Neuron (in vitro differentiated cells): ENCODE results near the gene PRX.
"Not testable (repeated sequence)": the region's sequence is repeated elsewhere in the genome, so short reads cannot be mapped to it uniquely, and the experiment has no call there.

Experiments used
- H2AFZ ChIP-seq: one replicate; pipeline ENCODE4 v1.6.1; 2013; ENCODE audit warnings: low read depth, mild to moderate bottlenecking, inconsistent platforms, low read length, moderate library complexity
- H3K27me3 ChIP-seq: one replicate; pipeline ENCODE4 v1.6.1; 2013; ENCODE audit warnings: low read length; ENCODE audit not compliant: insufficient read depth
- H3K36me3 ChIP-seq: one replicate; pipeline ENCODE4 v1.6.1; 2013; ENCODE audit warnings: low read length; ENCODE audit not compliant: insufficient read depth
- H3K4me1 ChIP-seq: one replicate; pipeline ENCODE4 v1.6.1; 2013; ENCODE audit warnings: low read length; ENCODE audit not compliant: insufficient read depth
- H3K4me3 ChIP-seq: 2 replicates; pipeline ENCODE4 v1.5.1; 2013; ENCODE audit warnings: mild to moderate bottlenecking, low read length, moderate library complexity
- H3K9me3 ChIP-seq: one replicate; pipeline ENCODE4 v1.6.1; 2013; ENCODE audit warnings: low read length

Gene PRX

GRCh38 chr19:40383668-40384248 is 29.4 kb downstream of the PRX start:
- no peak overlapping the region for H3K4me3 ChIP-seq
- no peak overlapping the region for H2AFZ ChIP-seq
- H3K27me3 ChIP-seq: no peaks in the 10 kb centered on the region
- H3K9me3 ChIP-seq: no peaks in the 10 kb centered on the region
- peaks cover 5% of the 10 kb centered on the region for H3K36me3 ChIP-seq
- H3K4me1 ChIP-seq: no peaks in the 10 kb centered on the region

- H3K4me3 ChIP-seq: no peak overlapping the region
- peaks cover 18% of the 10 kb centered on the region for H3K36me3 ChIP-seq
- H3K27me3 ChIP-seq: no peaks in the 10 kb centered on the region
- no peaks in the 10 kb centered on the region for H3K4me1 ChIP-seq
- H2AFZ ChIP-seq: no peak overlapping the region
- no peaks in the 10 kb centered on the region for H3K9me3 ChIP-seq
These were observed 31.9 kb downstream of the PRX start for GRCh38 chr19:40381321-40381720.

GRCh38 chr19:40380199-40381037 is 32.8 kb downstream of the PRX start:
- no peak overlapping the region for H3K4me3 ChIP-seq
- H3K27me3 ChIP-seq: no peaks in the 10 kb centered on the region
- H3K4me1 ChIP-seq: no peaks in the 10 kb centered on the region
- no peaks in the 10 kb centered on the region for H3K9me3 ChIP-seq
- H2AFZ ChIP-seq: no peak overlapping the region
- H3K36me3 ChIP-seq: peaks cover 19% of the 10 kb centered on the region

- no peaks in the 10 kb centered on the region for H3K27me3 ChIP-seq
- no peaks in the 10 kb centered on the region for H3K9me3 ChIP-seq
- no peaks in the 10 kb centered on the region for H3K4me1 ChIP-seq
- H3K4me3 ChIP-seq: no peak overlapping the region
- peaks cover 20% of the 10 kb centered on the region for H3K36me3 ChIP-seq
- no peak overlapping the region for H2AFZ ChIP-seq
These were observed 33.6 kb downstream of the PRX start for GRCh38 chr19:40379446-40380198.

DNA sequence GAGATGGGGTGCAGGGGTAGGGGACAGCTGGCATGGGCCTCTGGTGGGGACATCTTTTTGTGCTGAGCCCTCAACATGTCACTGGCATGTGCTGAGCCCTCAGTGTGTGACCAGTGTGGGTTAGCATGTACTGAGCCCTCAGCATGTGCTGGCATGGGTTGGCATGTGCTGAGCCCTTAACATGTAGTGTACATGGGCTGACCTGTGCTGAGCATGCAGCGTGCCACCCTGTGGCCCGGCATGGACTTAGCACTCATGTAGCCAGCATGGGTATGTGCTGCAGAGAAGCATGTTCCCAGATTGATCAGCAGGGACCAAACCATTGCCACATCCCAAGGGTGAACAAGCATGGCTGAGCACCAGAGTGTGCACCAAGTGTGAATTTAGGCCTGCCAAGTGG is 34.7 kb downstream of the PRX start:
- Histone ChIP-seq H2AFZ (no peak overlapping the region), H3K36me3 (peaks cover 28% of the 10 kb centered on the region), H3K27me3 (no peaks in the 10 kb centered on the region), H3K4me3 (no peak overlapping the region), H3K9me3 (no peaks in the 10 kb centered on the region), H3K4me1 (no peaks in the 10 kb centered on the region)

DNA sequence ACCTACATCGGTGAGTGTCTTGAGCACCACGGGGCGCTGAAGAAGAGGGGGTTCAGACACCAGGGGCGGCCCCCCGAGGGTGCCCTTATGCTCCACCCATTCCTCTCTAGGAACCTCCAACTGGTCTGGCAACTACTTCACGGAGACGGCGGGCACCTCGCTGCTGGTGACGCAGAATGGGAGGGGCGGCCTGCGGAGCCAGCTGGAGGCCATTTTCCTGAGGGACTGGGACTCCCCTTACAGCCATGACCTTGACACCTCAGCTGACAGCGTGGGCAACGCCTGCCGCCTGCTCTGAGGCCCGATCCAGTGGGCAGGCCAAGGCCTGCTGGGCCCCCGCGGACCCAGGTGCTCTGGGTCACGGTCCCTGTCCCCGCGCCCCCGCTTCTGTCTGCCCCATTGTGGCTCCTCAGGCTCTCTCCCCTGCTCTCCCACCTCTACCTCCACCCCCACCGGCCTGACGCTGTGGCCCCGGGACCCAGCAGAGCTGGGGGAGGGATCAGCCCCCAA is 35.2 kb downstream of the PRX start:
- no peaks in the 10 kb centered on the region for H3K4me1 ChIP-seq
- no peak overlapping the region for H2AFZ ChIP-seq
- H3K36me3 ChIP-seq: peaks cover 31% of the 10 kb centered on the region
- no peaks in the 10 kb centered on the region for H3K9me3 ChIP-seq
- H3K27me3 ChIP-seq: no peaks in the 10 kb centered on the region
- H3K4me3 ChIP-seq: no peak overlapping the region

GRCh38 chr19:40376286-40376862 is 36.8 kb downstream of the PRX start:
- Histone ChIP-seq H3K27me3 (no peaks in the 10 kb centered on the region), H2AFZ (no peak overlapping the region), H3K36me3 (peaks cover 45% of the 10 kb centered on the region), H3K4me3 (no peak overlapping the region), H3K9me3 (no peaks in the 10 kb centered on the region), H3K4me1 (no peaks in the 10 kb centered on the region)

- Histone ChIP-seq H3K9me3 (no peaks in the 10 kb centered on the region), H3K4me1 (no peaks in the 10 kb centered on the region), H3K4me3 (no peak overlapping the region), H3K27me3 (no peaks in the 10 kb centered on the region), H3K36me3 (peaks cover 65% of the 10 kb centered on the region), H2AFZ (no peak overlapping the region)
These were observed 39.1 kb downstream of the PRX start for GRCh38 chr19:40374084-40374483.

DNA sequence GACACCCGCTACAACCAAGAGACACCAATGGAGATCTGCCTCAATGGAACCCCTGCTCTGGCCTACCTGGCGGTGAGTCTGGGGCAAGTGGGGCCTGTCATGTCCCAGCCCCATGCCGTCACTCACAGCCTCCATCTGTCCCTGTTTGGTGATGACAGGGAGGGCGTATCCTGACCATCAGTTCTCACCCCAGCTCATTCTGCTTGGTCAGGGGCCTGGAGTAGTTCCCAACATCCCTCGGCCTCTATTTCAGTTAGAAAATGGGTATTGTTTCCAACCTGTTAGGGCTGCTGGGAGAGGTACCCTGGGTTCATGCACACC is 41.4 kb downstream of the PRX start:
- H2AFZ ChIP-seq: no peak overlapping the region
- peaks cover 59% of the 10 kb centered on the region for H3K36me3 ChIP-seq
- H3K27me3 ChIP-seq: no peaks in the 10 kb centered on the region
- H3K9me3 ChIP-seq: no peaks in the 10 kb centered on the region
- no peak overlapping the region for H3K4me3 ChIP-seq
- H3K4me1 ChIP-seq: peaks cover 8% of the 10 kb centered on the region

GRCh38 chr19:40370997-40371801 is 42.0 kb downstream of the PRX start:
- Histone ChIP-seq H2AFZ (no peak overlapping the region), H3K27me3 (no peaks in the 10 kb centered on the region), H3K4me3 (no peak overlapping the region), H3K9me3 (no peaks in the 10 kb centered on the region), H3K4me1 (peaks cover 14% of the 10 kb centered on the region), H3K36me3 (peaks cover 54% of the 10 kb centered on the region)

DNA sequence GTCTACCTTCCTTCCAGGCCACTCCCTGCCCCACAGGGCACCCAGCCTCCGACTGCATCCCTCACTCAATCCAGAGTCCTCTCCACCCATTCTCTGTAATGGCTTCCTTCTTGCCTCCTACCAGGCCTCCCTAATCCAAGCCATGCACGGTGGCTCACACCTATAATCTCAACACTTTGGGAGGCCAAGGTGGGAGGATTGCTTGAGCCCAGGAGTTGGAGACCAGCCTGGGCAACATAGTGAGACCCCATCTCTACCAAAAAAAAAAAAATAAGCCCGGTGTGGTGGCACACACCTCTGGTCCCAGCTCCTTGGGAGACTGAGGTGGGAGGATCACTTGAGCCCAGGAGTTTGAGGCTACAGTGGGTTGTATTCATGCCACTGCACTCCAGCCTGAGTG is 42.9 kb downstream of the PRX start:
- not testable (repeated sequence) for H3K27me3 ChIP-seq, H2AFZ ChIP-seq, H3K9me3 ChIP-seq, H3K4me3 ChIP-seq
- H3K36me3 ChIP-seq: peaks cover 54% of the 10 kb centered on the region
- peaks cover 21% of the 10 kb centered on the region for H3K4me1 ChIP-seq

DNA sequence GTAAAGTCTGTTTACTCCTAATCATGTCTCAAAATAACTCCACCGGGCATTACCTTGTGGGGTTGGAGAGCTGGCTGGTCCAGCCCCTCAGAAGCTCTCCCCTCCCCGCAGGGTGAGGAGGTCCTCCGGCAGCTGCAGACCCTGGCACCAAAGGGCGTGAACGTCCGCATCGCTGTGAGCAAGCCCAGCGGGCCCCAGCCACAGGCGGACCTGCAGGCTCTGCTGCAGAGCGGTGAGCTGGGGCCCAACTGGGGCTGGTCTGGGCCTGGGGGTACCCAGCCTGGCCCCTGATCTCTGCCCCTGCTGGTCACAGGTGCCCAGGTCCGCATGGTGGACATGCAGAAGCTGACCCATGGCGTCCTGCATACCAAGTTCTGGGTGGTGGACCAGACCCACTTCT is 43.4 kb downstream of the PRX start:
- no peaks in the 10 kb centered on the region for H3K27me3 ChIP-seq
- peaks cover 23% of the 10 kb centered on the region for H3K4me1 ChIP-seq
- no peak overlapping the region for H2AFZ ChIP-seq
- H3K36me3 ChIP-seq: peaks cover 54% of the 10 kb centered on the region
- H3K4me3 ChIP-seq: no peak overlapping the region
- no peaks in the 10 kb centered on the region for H3K9me3 ChIP-seq
